HepG2 (cell line): Measurements from ENCODE around the gene C22orf39. TPM values are rescaled to one million over a fixed set of nuclear protein-coding genes. Genes with fewer than 3 reads are reported as not detected.

Source experiments
- CHD2 ChIP-seq: IDR thresholded peaks from 2 replicates; pipeline ENCODE4 v1.6.1; 2011; ENCODE audit warnings: low read depth, low read length, improper control_type of control experiment
- HNRNPLL ChIP-seq: fragments of 200-400 bp; formaldehyde crosslinking; IDR thresholded peaks from 2 replicates; pipeline ENCODE4 v1.6.1; 2017; ENCODE audit warnings: mild to moderate bottlenecking, low read depth, low read length; ENCODE audit not compliant: poor library complexity, severe bottlenecking
- KIAA2018 ChIP-seq: sonication (generic); formaldehyde crosslinking; IDR thresholded peaks from 2 replicates; pipeline ENCODE4 v1.5.0; 2020; ENCODE audit warnings: mild to moderate bottlenecking, missing genetic modification reagents, borderline replicate concordance
- KLF9 ChIP-seq: IDR thresholded peaks from 2 replicates; pipeline ENCODE4 v1.6.1; 2016; ENCODE audit warnings: low read depth
- PRPF4 ChIP-seq: fragments of 200-400 bp; formaldehyde crosslinking; IDR thresholded peaks from 2 replicates; pipeline ENCODE4 v1.6.1; 2016; ENCODE audit warnings: low read length, low read depth; ENCODE audit not compliant: poor library complexity, severe bottlenecking
- RFXAP ChIP-seq: sonication (generic); formaldehyde crosslinking; IDR thresholded peaks from 2 replicates; pipeline ENCODE4 v1.4.0; 2020; ENCODE audit warnings: missing genetic modification reagents, borderline replicate concordance
- ZKSCAN8 ChIP-seq: IDR thresholded peaks from 2 replicates; pipeline ENCODE4 v1.6.1; 2016; ENCODE audit warnings: borderline replicate concordance, missing genetic modification reagents, missing compliant biosample characterization
- ZNF280B ChIP-seq: sonication (generic); formaldehyde crosslinking; IDR thresholded peaks from 2 replicates; pipeline ENCODE4 v1.5.0; 2020; ENCODE audit warnings: missing genetic modification reagents, mild to moderate bottlenecking, borderline replicate concordance
- ZNF589 ChIP-seq: sonication (generic); formaldehyde crosslinking; conservative IDR thresholded peaks from 2 replicates; pipeline ENCODE4 v1.8.0; 2022; ENCODE audit warnings: mild to moderate bottlenecking, moderate library complexity, missing genetic modification reagents
- ZNF614 ChIP-seq: IDR thresholded peaks from 2 replicates; pipeline ENCODE4 v1.6.1; 2018; ENCODE audit warnings: missing biosample characterization, missing genetic modification reagents, inconsistent platforms, borderline replicate concordance
- ZNF703 ChIP-seq: sonication (generic); formaldehyde crosslinking; IDR thresholded peaks from 2 replicates; pipeline ENCODE4 v1.5.1; 2020; ENCODE audit warnings: missing genetic modification reagents, mild to moderate bottlenecking, moderate library complexity, borderline replicate concordance
- ZSCAN31 ChIP-seq: sonication (generic); formaldehyde crosslinking; IDR thresholded peaks from 2 replicates; pipeline ENCODE4 v1.5.0; 2020; ENCODE audit warnings: low read depth, mild to moderate bottlenecking, missing genetic modification reagents
- polyA plus RNA-seq, 8 experiments: library from polyadenylated mRNA; depleted of rRNA in 3 of 8; stranded (reverse) in 7 of 8; unstranded in 1 of 8; fragments of >200 nt; fragmentation: Illumina TruSeq in 4 of 8; extraction: Trizol in 4 of 8; gene quantifications; 2 replicates each; pipeline versions ENCODE4 v1.2.1 to v1.2.3, GENCODE V29; 2011 to 2016; ENCODE audit warnings: low read depth in 4 of 8, missing spikeins in 1 of 8, mixed read lengths in 1 of 8; ENCODE audit not compliant: insufficient read depth in 1 of 8
- total RNA-seq, 5 experiments: library from RNA; depleted of rRNA; stranded (reverse); fragments of >200 nt; fragmentation: Illumina TruSeq; extraction: Trizol; gene quantifications; 2 replicates each; pipeline ENCODE4 v1.2.3, GENCODE V29; 2016; ENCODE audit warnings: low read depth in 1 of 5
- TF ChIP-seq, protein P1 (sequence below): sonication (generic); formaldehyde crosslinking; IDR thresholded peaks from 2 replicates; pipeline ENCODE4 v1.5.1; 2020; ENCODE audit warnings: mild to moderate bottlenecking, missing genetic modification reagents
- TF ChIP-seq, protein P2 (sequence below): sonication (generic); formaldehyde crosslinking; IDR thresholded peaks from 2 replicates; pipeline ENCODE4 v1.5.0; 2020; ENCODE audit warnings: mild to moderate bottlenecking, missing genetic modification reagents

Gene C22orf39
- total and polyA plus RNA-seq, 2 of the 13 experiments (the other 11 are each of a cell fraction or from before 2014, with no cell fraction given), result 23.4 to 26.4 TPM

DNA sequence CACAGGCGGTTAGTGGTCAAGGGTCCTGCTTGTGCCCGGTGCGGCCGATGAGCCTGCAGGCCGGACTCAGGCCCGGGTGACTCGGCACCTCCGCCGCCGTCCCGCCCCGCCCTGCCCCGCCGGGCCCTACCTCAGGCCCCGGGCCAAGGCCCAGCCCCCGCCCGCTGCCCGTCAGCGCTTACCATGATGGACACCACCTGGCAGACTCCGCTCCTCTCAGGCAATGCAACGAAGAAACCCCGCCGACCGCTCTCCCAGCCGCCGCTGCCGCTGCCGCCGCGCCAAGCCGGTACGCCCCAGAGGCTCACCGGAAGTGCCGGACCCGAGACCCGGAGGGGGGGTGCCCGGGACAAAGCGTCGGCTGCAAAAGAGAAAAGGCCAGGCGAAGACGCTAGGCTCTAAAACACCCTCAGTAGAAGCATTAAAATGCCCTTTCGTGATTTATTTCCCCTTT, 31.4 kb upstream of the C22orf39 start, which contains the start of gene UFD1 (continued):
- TF ChIP-seq, protein P1, sequence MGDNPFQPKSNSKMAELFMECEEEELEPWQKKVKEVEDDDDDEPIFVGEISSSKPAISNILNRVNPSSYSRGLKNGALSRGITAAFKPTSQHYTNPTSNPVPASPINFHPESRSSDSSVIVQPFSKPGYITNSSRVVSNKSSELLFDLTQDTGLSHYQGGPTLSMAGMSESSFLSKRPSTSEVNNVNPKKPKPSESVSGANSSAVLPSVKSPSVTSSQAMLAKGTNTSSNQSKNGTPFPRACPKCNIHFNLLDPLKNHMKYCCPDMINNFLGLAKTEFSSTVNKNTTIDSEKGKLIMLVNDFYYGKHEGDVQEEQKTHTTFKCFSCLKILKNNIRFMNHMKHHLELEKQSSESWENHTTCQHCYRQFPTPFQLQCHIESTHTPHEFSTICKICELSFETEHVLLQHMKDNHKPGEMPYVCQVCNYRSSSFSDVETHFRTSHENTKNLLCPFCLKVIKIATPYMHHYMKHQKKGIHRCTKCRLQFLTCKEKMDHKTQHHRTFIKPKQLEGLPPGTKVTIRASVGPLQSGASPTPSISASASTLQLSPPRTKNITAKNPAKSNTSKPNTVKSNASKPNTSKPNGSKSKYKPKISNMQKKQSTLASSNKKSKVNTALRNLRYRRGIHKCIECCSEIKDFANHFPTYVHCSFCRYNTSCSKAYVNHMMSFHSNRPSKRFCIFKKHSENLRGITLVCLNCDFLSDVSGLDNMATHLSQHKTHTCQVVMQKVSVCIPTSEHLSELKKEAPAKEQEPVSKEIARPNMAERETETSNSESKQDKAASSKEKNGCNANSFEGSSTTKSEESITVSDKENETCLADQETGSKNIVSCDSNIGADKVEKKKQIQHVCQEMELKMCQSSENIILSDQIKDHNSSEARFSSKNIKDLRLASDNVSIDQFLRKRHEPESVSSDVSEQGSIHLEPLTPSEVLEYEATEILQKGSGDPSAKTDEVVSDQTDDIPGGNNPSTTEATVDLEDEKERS, result no peak
- TF ChIP-seq HNRNPLL (peak; percentile 84), ZNF280B (CRISPR knock-in tag) (no peak), RFXAP (no peak), ZNF589 (CRISPR knock-in tag) (no peak), ZNF703 (CRISPR knock-in tag) (no peak), PRPF4 (no peak), ZNF614 (CRISPR knock-in tag) (0 out of 2 replicates have a peak, but pooled peaks have one; percentile 5), KLF9 (CRISPR knock-in tag) (no peak), ZKSCAN8 (no peak), ZSCAN31 (CRISPR knock-in tag) (0 out of 2 replicates have a peak, but pooled peaks have one; percentile 20), KIAA2018 (CRISPR knock-in tag) (no peak), CHD2 (0 out of 2 replicates have a peak, but pooled peaks have one; percentile 15)
- TF ChIP-seq, protein P2, sequence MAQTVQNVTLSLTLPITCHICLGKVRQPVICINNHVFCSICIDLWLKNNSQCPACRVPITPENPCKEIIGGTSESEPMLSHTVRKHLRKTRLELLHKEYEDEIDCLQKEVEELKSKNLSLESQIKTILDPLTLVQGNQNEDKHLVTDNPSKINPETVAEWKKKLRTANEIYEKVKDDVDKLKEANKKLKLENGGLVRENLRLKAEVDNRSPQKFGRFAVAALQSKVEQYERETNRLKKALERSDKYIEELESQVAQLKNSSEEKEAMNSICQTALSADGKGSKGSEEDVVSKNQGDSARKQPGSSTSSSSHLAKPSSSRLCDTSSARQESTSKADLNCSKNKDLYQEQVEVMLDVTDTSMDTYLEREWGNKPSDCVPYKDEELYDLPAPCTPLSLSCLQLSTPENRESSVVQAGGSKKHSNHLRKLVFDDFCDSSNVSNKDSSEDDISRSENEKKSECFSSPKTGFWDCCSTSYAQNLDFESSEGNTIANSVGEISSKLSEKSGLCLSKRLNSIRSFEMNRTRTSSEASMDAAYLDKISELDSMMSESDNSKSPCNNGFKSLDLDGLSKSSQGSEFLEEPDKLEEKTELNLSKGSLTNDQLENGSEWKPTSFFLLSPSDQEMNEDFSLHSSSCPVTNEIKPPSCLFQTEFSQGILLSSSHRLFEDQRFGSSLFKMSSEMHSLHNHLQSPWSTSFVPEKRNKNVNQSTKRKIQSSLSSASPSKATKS (CRISPR knock-in tag), result no peak
